ENCODE results near the gene CCRL2. TPM values are rescaled to one million over a fixed set of nuclear protein-coding genes. Genes with fewer than 3 reads are reported as not detected.
A peak's percentile ranks its signal among the peaks of the same experiment; 100 is the strongest.

The CCRL2 gene, protein sequence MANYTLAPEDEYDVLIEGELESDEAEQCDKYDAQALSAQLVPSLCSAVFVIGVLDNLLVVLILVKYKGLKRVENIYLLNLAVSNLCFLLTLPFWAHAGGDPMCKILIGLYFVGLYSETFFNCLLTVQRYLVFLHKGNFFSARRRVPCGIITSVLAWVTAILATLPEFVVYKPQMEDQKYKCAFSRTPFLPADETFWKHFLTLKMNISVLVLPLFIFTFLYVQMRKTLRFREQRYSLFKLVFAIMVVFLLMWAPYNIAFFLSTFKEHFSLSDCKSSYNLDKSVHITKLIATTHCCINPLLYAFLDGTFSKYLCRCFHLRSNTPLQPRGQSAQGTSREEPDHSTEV
- total RNA-seq: 0.55 TPM

DNA sequence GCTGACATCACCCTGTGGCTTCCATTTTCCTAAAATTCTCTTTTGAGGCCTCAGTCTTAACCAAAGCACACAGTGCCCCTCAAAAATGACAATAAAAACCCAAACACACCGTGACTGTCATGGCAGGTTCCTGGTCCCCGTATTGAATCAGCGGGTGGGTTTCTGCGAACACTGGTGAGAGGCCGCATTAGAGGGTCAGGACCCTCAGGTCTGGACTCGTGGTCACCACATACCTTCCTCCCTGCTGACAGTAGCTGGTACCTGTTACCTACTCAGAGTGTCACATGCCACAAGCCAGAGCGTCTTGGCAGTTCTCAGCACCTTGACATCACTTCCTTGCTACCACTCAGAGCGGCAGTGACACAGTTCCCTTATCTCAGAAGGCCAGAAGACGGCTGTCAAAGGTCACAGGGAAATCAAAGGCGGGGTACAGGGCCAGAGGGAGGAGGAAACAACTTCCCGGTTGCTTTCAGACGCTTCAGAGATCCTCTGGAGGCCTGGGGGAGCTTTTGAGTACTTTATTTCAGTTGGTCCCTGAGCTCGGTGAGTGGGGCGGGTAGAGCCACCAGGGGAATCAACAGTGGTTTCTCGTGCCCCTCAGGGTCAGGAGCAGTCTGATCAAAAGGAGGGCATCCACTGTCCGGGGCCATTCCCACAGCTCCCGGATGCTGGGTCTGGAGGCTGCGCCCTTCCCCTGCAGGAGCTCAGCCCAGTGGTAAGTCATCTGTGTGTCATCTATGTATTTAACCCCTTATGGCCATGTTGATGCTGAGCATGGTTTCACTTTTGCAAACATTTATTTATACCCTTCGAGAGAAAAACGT lies at the start of gene CCRL2, which contains the start of gene CCR5AS:
CCRL2 (plus strand) TSS at position 472 of the 824 bp plus-strand sequence. CDS start 821 bp downstream, outside the sequence.
CCR5AS (minus strand) TSS at position 279 of the 824 bp plus-strand sequence.
- DNase-seq (ENCODE audit: low spot score) (peak; percentile 58), ATAC-seq (peak; percentile 61)

DNA sequence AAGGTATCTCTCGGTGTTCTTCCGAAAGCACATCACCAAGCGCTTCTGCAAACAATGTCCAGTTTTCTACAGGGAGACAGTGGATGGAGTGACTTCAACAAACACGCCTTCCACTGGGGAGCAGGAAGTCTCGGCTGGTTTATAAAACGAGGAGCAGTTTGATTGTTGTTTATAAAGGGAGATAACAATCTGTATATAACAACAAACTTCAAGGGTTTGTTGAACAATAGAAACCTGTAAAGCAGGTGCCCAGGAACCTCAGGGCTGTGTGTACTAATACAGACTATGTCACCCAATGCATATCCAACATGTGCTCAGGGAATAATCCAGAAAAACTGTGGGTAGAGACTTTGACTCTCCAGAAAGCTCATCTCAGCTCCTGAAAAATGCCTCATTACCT lies 48.6 kb upstream of the CCRL2 start:
- DNase-seq (ENCODE audit: low spot score) (no peak), ATAC-seq (no peak)

DNA sequence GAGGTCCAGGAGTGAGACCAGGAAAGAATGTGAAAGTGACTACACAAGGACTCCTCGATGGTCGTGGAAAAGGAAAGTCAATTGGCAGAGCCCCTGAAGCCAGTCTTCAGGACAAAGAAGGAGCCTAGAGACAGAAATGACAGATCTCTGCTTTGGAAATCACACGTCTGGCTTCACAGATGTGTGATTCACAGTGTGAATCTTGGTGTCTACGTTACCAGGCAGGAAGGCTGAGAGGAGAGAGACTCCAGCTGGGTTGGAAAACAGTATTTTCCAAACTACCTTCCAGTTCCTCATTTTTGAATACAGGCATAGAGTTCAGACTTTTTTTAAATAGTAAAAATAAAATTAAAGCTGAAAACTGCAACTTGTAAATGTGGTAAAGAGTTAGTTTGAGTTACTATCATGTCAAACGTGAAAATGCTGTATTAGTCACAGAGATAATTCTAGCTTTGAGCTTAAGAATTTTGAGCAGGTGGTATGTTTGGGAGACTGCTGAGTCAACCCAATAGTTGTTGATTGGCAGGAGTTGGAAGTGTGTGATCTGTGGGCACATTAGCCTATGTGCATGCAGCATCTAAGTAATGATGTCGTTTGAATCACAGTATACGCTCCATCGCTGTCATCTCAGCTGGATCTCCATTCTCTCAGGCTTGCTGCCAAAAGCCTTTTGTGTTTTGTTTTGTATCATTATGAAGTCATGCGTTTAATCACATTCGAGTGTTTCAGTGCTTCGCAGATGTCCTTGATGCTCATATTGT lies 47.1 kb upstream of the CCRL2 start:
- no peak for DNase-seq (ENCODE audit: low spot score)
- no peak for ATAC-seq

DNA sequence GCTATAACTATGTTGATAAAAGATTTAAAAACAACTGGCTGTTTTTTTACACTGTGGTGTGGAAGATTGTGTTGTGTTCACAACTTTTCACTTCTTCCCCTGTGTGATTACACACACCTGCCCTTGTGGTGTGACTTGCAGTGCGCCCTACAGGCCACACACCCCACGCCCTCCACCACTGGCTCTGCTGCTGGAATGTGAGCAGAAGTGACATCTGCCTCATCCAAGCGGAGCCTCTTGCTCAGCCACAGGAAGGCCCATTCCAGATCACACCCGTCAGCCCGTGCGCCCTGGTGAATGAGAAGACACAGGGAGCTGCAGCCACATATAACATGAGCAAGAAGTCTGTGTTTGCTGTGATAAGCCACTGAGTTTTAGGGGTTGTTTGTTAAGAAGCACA lies 46.2 kb upstream of the CCRL2 start:
- no peak for DNase-seq (ENCODE audit: low spot score)

DNA sequence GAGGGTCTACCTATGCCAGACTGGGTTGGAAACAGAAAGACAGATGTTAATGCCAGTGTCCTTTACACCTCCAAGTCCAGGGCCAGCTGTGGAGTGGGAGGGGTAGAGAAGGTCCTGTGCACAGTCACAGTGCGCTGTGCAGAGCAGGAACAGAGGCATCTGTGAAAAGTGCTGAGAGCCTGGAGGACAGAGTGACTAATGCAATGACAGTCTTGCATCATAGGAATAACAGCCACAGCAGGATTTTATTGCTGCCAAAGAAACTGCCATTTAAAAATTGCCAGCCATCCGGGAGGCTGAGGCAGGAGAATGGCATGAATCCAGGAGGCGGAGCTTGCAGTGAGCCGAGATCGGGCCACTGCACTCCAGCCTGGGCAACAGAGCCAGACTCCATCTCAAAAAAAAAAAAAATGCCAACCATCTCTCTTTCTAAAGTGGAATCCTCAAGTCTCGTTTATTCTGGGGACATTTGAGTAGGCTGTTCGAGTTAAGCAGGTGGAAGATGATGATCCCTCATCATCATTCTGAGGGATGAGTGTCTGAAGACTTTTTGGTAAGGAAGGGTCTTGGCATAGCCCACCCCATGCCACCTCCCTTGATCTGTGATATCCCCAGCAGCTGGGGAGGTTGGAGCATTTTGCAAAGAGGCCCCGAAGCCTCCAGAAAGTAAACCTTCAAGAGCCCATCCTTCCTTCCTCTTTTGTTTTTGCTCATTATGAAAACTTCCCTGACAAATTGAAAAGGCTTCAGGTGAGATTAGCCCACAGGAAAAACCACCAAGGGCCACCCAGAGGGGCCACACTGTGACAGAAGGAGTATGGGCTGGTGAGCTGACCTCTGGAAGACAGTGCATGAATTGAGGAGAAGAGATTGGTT lies 45.4 kb upstream of the CCRL2 start:
- ATAC-seq: peak; percentile 55
- no peak for DNase-seq (ENCODE audit: low spot score)

More for the DNA sequence above, 46.2 kb upstream of the CCRL2 start:
- ATAC-seq: no peak

DNA sequence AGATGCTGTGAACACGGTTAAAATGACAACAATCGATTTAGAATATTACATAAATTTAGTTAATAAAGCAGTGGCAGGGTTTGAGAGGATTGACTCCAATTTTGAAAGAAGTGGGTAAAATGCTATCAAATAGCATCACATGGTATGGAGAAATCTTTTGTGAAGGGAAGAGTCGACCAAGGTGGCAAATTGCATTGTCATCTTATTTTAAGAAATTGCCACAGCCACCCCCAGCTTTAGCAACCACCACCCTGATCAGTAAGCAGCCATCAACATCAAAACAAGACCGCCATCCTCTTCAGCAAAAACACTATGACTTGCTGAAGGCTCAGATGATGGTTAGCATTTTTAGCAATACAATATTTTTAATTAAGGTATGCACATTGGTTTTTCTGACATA lies 42.0 kb upstream of the CCRL2 start:
- DNase-seq (ENCODE audit: low spot score) (no peak), ATAC-seq (no peak)

DNA sequence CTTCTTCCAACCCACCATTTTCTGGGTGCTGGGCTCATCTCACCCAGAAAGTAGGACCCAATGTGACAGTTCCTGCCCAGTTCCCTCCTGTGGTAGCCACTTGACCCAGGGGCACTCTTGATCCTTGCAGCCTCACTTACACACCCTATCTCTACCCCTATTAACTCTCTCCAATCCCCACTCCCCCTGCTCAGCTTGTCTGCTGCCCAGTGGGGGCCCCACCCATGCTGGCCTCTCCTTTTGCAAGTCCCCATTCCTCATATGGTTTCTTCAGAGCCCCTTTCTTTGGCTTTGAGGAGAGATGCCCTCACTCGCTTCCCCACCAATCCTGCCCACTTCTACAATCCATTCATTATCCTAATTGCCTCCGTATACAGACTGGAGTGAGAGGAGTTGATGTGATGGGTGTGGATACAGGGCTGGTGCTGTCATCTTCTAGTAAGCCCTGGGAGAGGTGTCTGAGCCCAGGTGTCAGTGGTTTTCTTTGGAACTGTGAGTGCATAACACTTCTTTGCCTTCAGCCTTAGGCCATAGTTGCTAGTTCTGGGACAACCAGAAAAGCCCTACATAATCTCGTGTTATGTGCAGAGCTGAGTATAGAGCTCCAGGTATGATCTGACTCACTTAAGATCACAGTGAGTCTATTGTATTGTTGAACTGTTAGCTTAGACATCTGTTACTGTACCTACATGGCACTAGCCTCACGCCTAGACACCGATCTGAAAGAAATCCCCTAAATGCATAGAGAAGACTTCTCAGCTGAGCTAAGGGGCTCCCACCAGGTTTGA lies 41.1 kb upstream of the CCRL2 start:
- DNase-seq (ENCODE audit: low spot score) (no peak), ATAC-seq (no peak)

DNA sequence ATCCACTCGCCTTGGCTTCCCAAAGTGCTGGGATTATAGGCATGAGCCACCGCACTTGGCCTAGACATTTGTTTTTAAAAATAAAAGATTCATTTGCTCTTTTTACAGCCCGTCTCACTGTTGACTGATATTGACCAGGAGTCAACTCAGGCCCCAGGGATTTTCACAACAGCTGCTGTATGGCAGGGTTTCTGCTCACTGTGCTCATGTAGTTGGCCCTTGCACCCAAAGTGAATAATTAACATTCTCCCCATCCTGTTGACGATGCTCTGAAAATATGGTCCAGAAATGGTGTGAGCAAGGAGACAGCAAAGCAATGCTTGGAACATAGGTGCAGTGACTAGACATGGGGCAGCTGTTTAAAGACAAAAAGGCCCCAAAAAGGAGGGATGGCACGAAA lies 39.2 kb upstream of the CCRL2 start:
- DNase-seq (ENCODE audit: low spot score): no peak
- ATAC-seq: peak; percentile 86

DNA sequence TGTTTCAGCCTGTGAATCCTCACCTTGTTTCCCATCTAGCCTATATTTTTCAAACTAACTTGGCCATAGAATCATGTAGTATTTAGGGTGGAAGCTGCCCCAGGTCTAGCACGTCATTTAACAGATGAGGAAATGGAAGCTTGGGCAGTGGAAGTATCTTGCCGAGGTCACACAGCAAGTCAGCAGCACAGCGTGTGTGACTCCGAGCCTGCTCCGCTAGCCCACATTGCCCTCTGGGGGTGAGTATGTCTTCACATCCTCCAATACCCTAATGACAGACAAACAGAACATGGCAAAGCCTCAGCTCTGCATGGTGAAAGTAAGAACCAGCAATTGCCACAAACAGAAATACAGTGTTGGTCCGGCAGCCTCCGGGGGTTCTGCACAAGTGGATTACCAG lies 38.5 kb upstream of the CCRL2 start:
- peak; percentile 71 for ATAC-seq
- no peak for DNase-seq (ENCODE audit: low spot score)

DNA sequence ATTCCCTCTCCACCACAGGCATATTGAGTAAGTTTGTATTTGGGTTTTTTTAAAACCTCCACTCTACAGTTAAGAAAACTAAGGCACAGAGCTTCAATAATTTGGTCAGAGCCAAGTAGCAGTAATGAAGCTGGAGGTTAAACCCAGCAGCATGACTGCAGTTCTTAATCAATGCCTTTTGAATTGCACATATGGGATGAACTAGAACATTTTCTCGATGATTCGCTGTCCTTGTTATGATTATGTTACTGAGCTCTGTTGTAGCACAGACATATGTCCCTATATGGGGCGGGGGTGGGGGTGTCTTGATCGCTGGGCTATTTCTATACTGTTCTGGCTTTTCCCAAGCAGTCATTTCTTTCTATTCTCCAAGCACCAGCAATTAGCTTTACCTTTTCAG lies 37.9 kb upstream of the CCRL2 start:
- ATAC-seq (no peak), DNase-seq (ENCODE audit: low spot score) (no peak)

DNA sequence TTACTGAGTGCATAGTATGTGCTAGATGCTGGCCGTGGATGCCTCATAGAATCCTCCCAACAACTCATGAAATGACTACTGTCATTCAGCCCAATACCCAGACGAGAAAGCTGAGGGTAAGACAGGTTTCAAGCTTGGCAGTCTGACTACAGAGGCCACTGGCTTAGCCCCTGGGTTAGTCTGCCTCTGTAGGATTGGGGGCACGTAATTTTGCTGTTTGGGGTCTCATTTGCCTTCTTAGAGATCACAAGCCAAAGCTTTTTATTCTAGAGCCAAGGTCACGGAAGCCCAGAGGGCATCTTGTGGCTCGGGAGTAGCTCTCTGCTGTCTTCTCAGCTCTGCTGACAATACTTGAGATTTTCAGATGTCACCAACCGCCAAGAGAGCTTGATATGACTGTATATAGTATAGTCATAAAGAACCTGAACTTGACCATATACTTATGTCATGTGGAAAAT lies 37.4 kb upstream of the CCRL2 start:
- ATAC-seq: no peak
- no peak for DNase-seq (ENCODE audit: low spot score)

DNA sequence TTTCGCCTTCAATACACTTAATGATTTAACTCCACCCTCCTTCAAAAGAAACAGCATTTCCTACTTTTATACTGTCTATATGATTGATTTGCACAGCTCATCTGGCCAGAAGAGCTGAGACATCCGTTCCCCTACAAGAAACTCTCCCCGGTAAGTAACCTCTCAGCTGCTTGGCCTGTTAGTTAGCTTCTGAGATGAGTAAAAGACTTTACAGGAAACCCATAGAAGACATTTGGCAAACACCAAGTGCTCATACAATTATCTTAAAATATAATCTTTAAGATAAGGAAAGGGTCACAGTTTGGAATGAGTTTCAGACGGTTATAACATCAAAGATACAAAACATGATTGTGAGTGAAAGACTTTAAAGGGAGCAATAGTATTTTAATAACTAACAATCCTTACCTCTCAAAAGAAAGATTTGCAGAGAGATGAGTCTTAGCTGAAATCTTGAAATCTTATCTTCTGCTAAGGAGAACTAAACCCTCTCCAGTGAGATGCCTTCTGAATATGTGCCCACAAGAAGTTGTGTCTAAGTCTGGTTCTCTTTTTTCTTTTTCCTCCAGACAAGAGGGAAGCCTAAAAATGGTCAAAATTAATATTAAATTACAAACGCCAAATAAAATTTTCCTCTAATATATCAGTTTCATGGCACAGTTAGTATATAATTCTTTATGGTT lies 36.1 kb upstream of the CCRL2 start, which contains the start of gene CCR5:
CCR5 (plus strand) TSS at position 108 of the 680 bp plus-strand sequence. CDS start 1,957 bp downstream, outside the sequence.
- DNase-seq (ENCODE audit: low spot score) (no peak), ATAC-seq (no peak)

DNA sequence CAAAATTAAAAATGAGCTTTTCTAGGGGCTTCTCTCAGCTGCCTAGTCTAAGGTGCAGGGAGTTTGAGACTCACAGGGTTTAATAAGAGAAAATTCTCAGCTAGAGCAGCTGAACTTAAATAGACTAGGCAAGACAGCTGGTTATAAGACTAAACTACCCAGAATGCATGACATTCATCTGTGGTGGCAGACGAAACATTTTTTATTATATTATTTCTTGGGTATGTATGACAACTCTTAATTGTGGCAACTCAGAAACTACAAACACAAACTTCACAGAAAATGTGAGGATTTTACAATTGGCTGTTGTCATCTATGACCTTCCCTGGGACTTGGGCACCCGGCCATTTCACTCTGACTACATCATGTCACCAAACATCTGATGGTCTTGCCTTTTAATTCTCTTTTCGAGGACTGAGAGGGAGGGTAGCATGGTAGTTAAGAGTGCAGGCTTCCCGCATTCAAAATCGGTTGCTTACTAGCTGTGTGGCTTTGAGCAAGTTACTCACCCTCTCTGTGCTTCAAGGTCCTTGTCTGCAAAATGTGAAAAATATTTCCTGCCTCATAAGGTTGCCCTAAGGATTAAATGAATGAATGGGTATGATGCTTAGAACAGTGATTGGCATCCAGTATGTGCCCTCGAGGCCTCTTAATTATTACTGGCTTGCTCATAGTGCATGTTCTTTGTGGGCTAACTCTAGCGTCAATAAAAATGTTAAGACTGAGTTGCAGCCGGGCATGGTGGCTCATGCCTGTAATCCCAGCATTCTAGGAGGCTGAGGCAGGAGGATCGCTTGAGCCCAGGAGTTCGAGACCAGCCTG lies 35.3 kb upstream of the CCRL2 start:
- ATAC-seq: no peak
- DNase-seq (ENCODE audit: low spot score): no peak

DNA sequence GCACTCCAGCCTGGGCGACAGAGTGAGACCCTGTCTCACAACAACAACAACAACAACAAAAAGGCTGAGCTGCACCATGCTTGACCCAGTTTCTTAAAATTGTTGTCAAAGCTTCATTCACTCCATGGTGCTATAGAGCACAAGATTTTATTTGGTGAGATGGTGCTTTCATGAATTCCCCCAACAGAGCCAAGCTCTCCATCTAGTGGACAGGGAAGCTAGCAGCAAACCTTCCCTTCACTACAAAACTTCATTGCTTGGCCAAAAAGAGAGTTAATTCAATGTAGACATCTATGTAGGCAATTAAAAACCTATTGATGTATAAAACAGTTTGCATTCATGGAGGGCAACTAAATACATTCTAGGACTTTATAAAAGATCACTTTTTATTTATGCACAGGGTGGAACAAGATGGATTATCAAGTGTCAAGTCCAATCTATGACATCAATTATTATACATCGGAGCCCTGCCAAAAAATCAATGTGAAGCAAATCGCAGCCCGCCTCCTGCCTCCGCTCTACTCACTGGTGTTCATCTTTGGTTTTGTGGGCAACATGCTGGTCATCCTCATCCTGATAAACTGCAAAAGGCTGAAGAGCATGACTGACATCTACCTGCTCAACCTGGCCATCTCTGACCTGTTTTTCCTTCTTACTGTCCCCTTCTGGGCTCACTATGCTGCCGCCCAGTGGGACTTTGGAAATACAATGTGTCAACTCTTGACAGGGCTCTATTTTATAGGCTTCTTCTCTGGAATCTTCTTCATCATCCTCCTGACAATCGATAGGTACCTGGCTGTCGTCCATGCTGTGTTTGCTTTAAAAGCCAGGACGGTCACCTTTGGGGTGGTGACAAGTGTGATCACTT lies 34.3 kb upstream of the CCRL2 start:
- no peak for DNase-seq (ENCODE audit: low spot score)
- peak; percentile 58 for ATAC-seq

DNA sequence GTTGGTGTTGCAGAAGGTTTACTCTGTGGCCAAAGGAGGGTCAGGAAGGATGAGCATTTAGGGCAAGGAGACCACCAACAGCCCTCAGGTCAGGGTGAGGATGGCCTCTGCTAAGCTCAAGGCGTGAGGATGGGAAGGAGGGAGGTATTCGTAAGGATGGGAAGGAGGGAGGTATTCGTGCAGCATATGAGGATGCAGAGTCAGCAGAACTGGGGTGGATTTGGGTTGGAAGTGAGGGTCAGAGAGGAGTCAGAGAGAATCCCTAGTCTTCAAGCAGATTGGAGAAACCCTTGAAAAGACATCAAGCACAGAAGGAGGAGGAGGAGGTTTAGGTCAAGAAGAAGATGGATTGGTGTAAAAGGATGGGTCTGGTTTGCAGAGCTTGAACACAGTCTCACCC lies 32.3 kb upstream of the CCRL2 start:
- ATAC-seq (no peak), DNase-seq (ENCODE audit: low spot score) (no peak)

DNA sequence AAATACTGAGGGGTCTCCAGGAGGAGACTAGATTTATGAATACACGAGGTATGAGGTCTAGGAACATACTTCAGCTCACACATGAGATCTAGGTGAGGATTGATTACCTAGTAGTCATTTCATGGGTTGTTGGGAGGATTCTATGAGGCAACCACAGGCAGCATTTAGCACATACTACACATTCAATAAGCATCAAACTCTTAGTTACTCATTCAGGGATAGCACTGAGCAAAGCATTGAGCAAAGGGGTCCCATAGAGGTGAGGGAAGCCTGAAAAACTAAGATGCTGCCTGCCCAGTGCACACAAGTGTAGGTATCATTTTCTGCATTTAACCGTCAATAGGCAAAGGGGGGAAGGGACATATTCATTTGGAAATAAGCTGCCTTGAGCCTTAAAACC lies 31.8 kb upstream of the CCRL2 start:
- no peak for DNase-seq (ENCODE audit: low spot score)
- ATAC-seq: no peak

DNA sequence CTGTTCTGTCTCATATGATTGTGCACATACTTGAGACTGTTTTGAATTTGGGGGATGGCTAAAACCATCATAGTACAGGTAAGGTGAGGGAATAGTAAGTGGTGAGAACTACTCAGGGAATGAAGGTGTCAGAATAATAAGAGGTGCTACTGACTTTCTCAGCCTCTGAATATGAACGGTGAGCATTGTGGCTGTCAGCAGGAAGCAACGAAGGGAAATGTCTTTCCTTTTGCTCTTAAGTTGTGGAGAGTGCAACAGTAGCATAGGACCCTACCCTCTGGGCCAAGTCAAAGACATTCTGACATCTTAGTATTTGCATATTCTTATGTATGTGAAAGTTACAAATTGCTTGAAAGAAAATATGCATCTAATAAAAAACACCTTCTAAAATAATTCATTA lies 31.2 kb upstream of the CCRL2 start:
- ATAC-seq: no peak
- DNase-seq (ENCODE audit: low spot score): no peak
